ENCODE results near the gene PXYLP1.

The PXYLP1 gene
- total RNA-seq: 14.3 to 16.8 (median 14.4) reads per million in 3 donors

- DNase-seq: peak; percentile 77 to 82 (median 80)
- Histone ChIP-seq H3K4me3 (ENCODE audit: insufficient read depth, low read depth, low read length, poor library complexity, severe bottlenecking) (peak within 1 kb of the TSS; percentile 90), H3K27ac (ENCODE audit: insufficient read depth, low read length, poor library complexity, severe bottlenecking) (peak within 1 kb of the TSS; percentile 82), H3K9me3 (ENCODE audit: control insufficient read depth, low read length) (no peaks in the 10 kb centered on the region), H3K4me1 (ENCODE audit: control insufficient read depth, insufficient read depth, low read length, poor library complexity, severe bottlenecking) (peaks cover 10% of the 10 kb centered on the region), H3K36me3 (ENCODE audit: control insufficient read depth, insufficient read depth, low read length) (no peaks in the 10 kb centered on the region), H3K27me3 (replicated peaks; ENCODE audit: control insufficient read depth, insufficient read depth, low read length, poor library complexity, severe bottlenecking) (no peaks in the 10 kb centered on the region)
Measured at GRCh38 chr3:141231101-141231951, at the start of gene PXYLP1. PXYLP1 (plus strand) TSS chr3:141231825; CDS start chr3:141260176, 28,351 bp downstream.

DNA sequence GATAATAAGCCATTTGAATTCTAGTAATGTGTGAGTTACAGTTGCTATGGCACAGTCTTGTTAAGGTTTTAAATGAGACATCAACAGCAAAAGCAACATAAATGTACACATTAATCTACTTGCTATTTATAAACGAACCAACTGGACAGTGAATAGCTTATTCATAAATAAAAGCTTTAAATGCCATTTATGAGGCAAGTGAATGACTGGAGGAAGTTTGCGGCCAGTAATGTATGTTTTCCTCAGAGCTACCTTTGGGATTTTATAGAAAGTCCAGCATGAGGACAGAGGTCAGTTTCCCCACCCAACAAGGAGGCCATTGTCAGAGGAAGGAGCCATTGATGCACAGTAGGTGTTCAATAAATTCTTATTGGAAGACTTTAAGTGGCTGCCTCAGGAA, 48.0 kb upstream of the PXYLP1 start:
- Histone ChIP-seq H3K27me3 (replicated peaks; ENCODE audit: control insufficient read depth, insufficient read depth, low read length, poor library complexity, severe bottlenecking) (no peaks in the 10 kb centered on the region), H3K4me3 (ENCODE audit: insufficient read depth, low read depth, low read length, poor library complexity, severe bottlenecking) (no peak overlapping the region), H3K4me1 (ENCODE audit: control insufficient read depth, insufficient read depth, low read length, poor library complexity, severe bottlenecking) (no peaks in the 10 kb centered on the region), H3K9me3 (ENCODE audit: control insufficient read depth, low read length) (peaks cover 4% of the 10 kb centered on the region), H3K27ac (ENCODE audit: insufficient read depth, low read length, poor library complexity, severe bottlenecking) (no peak overlapping the region), H3K36me3 (ENCODE audit: control insufficient read depth, insufficient read depth, low read length) (no peaks in the 10 kb centered on the region)
- DNase-seq: no peak

- H3K27me3 ChIP-seq (replicated peaks; ENCODE audit: control insufficient read depth, insufficient read depth, low read length, poor library complexity, severe bottlenecking): no peaks in the 10 kb centered on the region
- no peaks in the 10 kb centered on the region for H3K36me3 ChIP-seq (ENCODE audit: control insufficient read depth, insufficient read depth, low read length)
- no peak for DNase-seq
- H3K4me3 ChIP-seq (ENCODE audit: insufficient read depth, low read depth, low read length, poor library complexity, severe bottlenecking): no peak overlapping the region
- no peak overlapping the region for H3K27ac ChIP-seq (ENCODE audit: insufficient read depth, low read length, poor library complexity, severe bottlenecking)
- peaks cover 4% of the 10 kb centered on the region for H3K9me3 ChIP-seq (ENCODE audit: control insufficient read depth, low read length)
- H3K4me1 ChIP-seq (ENCODE audit: control insufficient read depth, insufficient read depth, low read length, poor library complexity, severe bottlenecking): no peaks in the 10 kb centered on the region
Measured at GRCh38 chr3:141184430-141184829, 47.2 kb upstream of the PXYLP1 start.

GRCh38 chr3:141191097-141191749, 40.4 kb upstream of the PXYLP1 start:
- H3K27me3 ChIP-seq (replicated peaks; ENCODE audit: control insufficient read depth, insufficient read depth, low read length, poor library complexity, severe bottlenecking): no peaks in the 10 kb centered on the region
- no peak overlapping the region for H3K4me3 ChIP-seq (ENCODE audit: insufficient read depth, low read depth, low read length, poor library complexity, severe bottlenecking)
- H3K9me3 ChIP-seq (ENCODE audit: control insufficient read depth, low read length): no peaks in the 10 kb centered on the region
- no peaks in the 10 kb centered on the region for H3K4me1 ChIP-seq (ENCODE audit: control insufficient read depth, insufficient read depth, low read length, poor library complexity, severe bottlenecking)
- H3K36me3 ChIP-seq (ENCODE audit: control insufficient read depth, insufficient read depth, low read length): no peaks in the 10 kb centered on the region
- H3K27ac ChIP-seq (ENCODE audit: insufficient read depth, low read length, poor library complexity, severe bottlenecking): no peak overlapping the region
- no peak for DNase-seq

GRCh38 chr3:141192345-141192744, 39.3 kb upstream of the PXYLP1 start:
- no peaks in the 10 kb centered on the region for H3K4me1 ChIP-seq (ENCODE audit: control insufficient read depth, insufficient read depth, low read length, poor library complexity, severe bottlenecking)
- no peak overlapping the region for H3K27ac ChIP-seq (ENCODE audit: insufficient read depth, low read length, poor library complexity, severe bottlenecking)
- no peaks in the 10 kb centered on the region for H3K36me3 ChIP-seq (ENCODE audit: control insufficient read depth, insufficient read depth, low read length)
- no peaks in the 10 kb centered on the region for H3K9me3 ChIP-seq (ENCODE audit: control insufficient read depth, low read length)
- H3K27me3 ChIP-seq (replicated peaks; ENCODE audit: control insufficient read depth, insufficient read depth, low read length, poor library complexity, severe bottlenecking): no peaks in the 10 kb centered on the region
- H3K4me3 ChIP-seq (ENCODE audit: insufficient read depth, low read depth, low read length, poor library complexity, severe bottlenecking): no peak overlapping the region
- DNase-seq: peak; percentile 85 to 93 (median 85)

GRCh38 chr3:141193066-141193830, 38.4 kb upstream of the PXYLP1 start:
- Histone ChIP-seq H3K27me3 (replicated peaks; ENCODE audit: control insufficient read depth, insufficient read depth, low read length, poor library complexity, severe bottlenecking) (no peaks in the 10 kb centered on the region), H3K36me3 (ENCODE audit: control insufficient read depth, insufficient read depth, low read length) (no peaks in the 10 kb centered on the region), H3K9me3 (ENCODE audit: control insufficient read depth, low read length) (no peaks in the 10 kb centered on the region), H3K4me3 (ENCODE audit: insufficient read depth, low read depth, low read length, poor library complexity, severe bottlenecking) (no peak overlapping the region), H3K4me1 (ENCODE audit: control insufficient read depth, insufficient read depth, low read length, poor library complexity, severe bottlenecking) (no peaks in the 10 kb centered on the region), H3K27ac (ENCODE audit: insufficient read depth, low read length, poor library complexity, severe bottlenecking) (no peak overlapping the region)
- DNase-seq: no peak

- Histone ChIP-seq H3K4me1 (ENCODE audit: control insufficient read depth, insufficient read depth, low read length, poor library complexity, severe bottlenecking) (no peaks in the 10 kb centered on the region), H3K27ac (ENCODE audit: insufficient read depth, low read length, poor library complexity, severe bottlenecking) (no peak overlapping the region), H3K9me3 (ENCODE audit: control insufficient read depth, low read length) (no peaks in the 10 kb centered on the region), H3K4me3 (ENCODE audit: insufficient read depth, low read depth, low read length, poor library complexity, severe bottlenecking) (no peak overlapping the region), H3K36me3 (ENCODE audit: control insufficient read depth, insufficient read depth, low read length) (no peaks in the 10 kb centered on the region), H3K27me3 (replicated peaks; ENCODE audit: control insufficient read depth, insufficient read depth, low read length, poor library complexity, severe bottlenecking) (no peaks in the 10 kb centered on the region)
- DNase-seq: no peak
Measured at GRCh38 chr3:141201122-141201521, 30.5 kb upstream of the PXYLP1 start.

- Histone ChIP-seq H3K4me1 (ENCODE audit: control insufficient read depth, insufficient read depth, low read length, poor library complexity, severe bottlenecking) (no peaks in the 10 kb centered on the region), H3K4me3 (ENCODE audit: insufficient read depth, low read depth, low read length, poor library complexity, severe bottlenecking) (no peak overlapping the region), H3K9me3 (ENCODE audit: control insufficient read depth, low read length) (no peaks in the 10 kb centered on the region), H3K36me3 (ENCODE audit: control insufficient read depth, insufficient read depth, low read length) (no peaks in the 10 kb centered on the region), H3K27me3 (replicated peaks; ENCODE audit: control insufficient read depth, insufficient read depth, low read length, poor library complexity, severe bottlenecking) (no peaks in the 10 kb centered on the region), H3K27ac (ENCODE audit: insufficient read depth, low read length, poor library complexity, severe bottlenecking) (no peak overlapping the region)
- no peak for DNase-seq
Measured at GRCh38 chr3:141202682-141203081, 28.9 kb upstream of the PXYLP1 start.

DNA sequence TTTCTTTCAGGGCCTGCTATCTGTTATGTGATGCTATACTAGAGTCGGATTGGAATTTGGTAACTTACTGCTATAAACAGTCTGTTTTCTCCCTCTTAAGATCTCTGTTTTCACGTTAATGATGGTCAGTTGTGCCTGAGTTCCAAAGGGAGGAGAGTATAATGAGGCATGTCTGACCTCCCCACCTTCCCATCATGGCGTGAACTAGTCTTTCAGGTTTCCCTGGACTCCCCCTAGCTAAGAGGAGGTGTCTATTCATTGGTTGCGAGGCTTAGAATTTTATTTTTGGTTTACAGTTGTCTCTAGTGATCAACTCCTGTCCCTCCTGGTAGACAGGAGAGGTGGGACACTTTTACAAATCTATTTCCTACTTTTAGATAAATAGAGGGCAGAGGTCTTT, 27.8 kb upstream of the PXYLP1 start:
- H3K9me3 ChIP-seq (ENCODE audit: control insufficient read depth, low read length): no peaks in the 10 kb centered on the region
- no peak overlapping the region for H3K4me3 ChIP-seq (ENCODE audit: insufficient read depth, low read depth, low read length, poor library complexity, severe bottlenecking)
- DNase-seq: no peak
- H3K4me1 ChIP-seq (ENCODE audit: control insufficient read depth, insufficient read depth, low read length, poor library complexity, severe bottlenecking): no peaks in the 10 kb centered on the region
- no peak overlapping the region for H3K27ac ChIP-seq (ENCODE audit: insufficient read depth, low read length, poor library complexity, severe bottlenecking)
- H3K27me3 ChIP-seq (replicated peaks; ENCODE audit: control insufficient read depth, insufficient read depth, low read length, poor library complexity, severe bottlenecking): no peaks in the 10 kb centered on the region
- H3K36me3 ChIP-seq (ENCODE audit: control insufficient read depth, insufficient read depth, low read length): no peaks in the 10 kb centered on the region
